ENCODE measurements around the gene ME1.

- TF ChIP-seq CTCF (IDR thresholded peaks at IDR 0.05; ENCODE audit: low read length): no peak
- no peak for TF ChIP-seq EZH2 (optimal IDR thresholded peaks at IDR 0.05; ENCODE audit: low read depth, low read length)
- no peak for TF ChIP-seq EZH2phosphoT487 (IDR thresholded peaks at IDR 0.05; ENCODE audit: low read length)
Observed at GRCh38 chr6:83436674-83437073, 5.8 kb upstream of the ME1 start.
